ENCODE measurements around the gene RSU1.
"Not testable (repeated sequence)": the region's sequence is repeated elsewhere in the genome, so short reads cannot be mapped to it uniquely, and the experiment has no call there.

The RSU1 gene

GRCh38 chr10:16817125-16818019 is at the start of gene RSU1:
RSU1 (minus strand) TSS chr10:16817424; CDS start chr10:16817081, 343 bp downstream.
- peak; percentile 99 for DNase-seq (ENCODE audit: low read depth in 2 of 2)

GRCh38 chr10:16866541-16867275 is 49.5 kb upstream of the RSU1 start:
- no peak for DNase-seq (ENCODE audit: low read depth in 2 of 2)

GRCh38 chr10:16865766-16866165 is 48.5 kb upstream of the RSU1 start:
- DNase-seq (ENCODE audit: low read depth in 2 of 2), result no peak

- no peak for DNase-seq (ENCODE audit: low read depth in 2 of 2)
Measured at GRCh38 chr10:16863766-16864165, 46.5 kb upstream of the RSU1 start.

GRCh38 chr10:16857419-16857818 is 40.2 kb upstream of the RSU1 start:
- DNase-seq (ENCODE audit: low read depth in 2 of 2), result no peak

GRCh38 chr10:16856567-16856966 is 39.3 kb upstream of the RSU1 start:
- no peak for DNase-seq (ENCODE audit: low read depth in 2 of 2)

- DNase-seq (ENCODE audit: low read depth in 2 of 2), result no peak
Measured at GRCh38 chr10:16856092-16856491, 38.9 kb upstream of the RSU1 start.

GRCh38 chr10:16854623-16855022 is 37.4 kb upstream of the RSU1 start:
- DNase-seq (ENCODE audit: low read depth in 2 of 2), result no peak

- no peak for DNase-seq (ENCODE audit: low read depth in 2 of 2)
Measured at GRCh38 chr10:16853809-16854208, 36.6 kb upstream of the RSU1 start.

- no peak for DNase-seq (ENCODE audit: low read depth in 2 of 2)
Measured at GRCh38 chr10:16853201-16853600, 36.0 kb upstream of the RSU1 start.

GRCh38 chr10:16852624-16853023 is 35.4 kb upstream of the RSU1 start:
- no peak for DNase-seq (ENCODE audit: low read depth in 2 of 2)

GRCh38 chr10:16848562-16849154 is 31.4 kb upstream of the RSU1 start:
- no peak for DNase-seq (ENCODE audit: low read depth in 2 of 2)

- no peak for DNase-seq (ENCODE audit: low read depth in 2 of 2)
Measured at GRCh38 chr10:16847644-16848043, 30.4 kb upstream of the RSU1 start.

- DNase-seq (ENCODE audit: low read depth in 2 of 2), result no peak
Measured at GRCh38 chr10:16845248-16845647, 28.0 kb upstream of the RSU1 start.

GRCh38 chr10:16843252-16843870 is 26.1 kb upstream of the RSU1 start:
- DNase-seq (ENCODE audit: low read depth in 2 of 2), result no peak

GRCh38 chr10:16835228-16835627 is 18.0 kb upstream of the RSU1 start:
- no peak for DNase-seq (ENCODE audit: low read depth in 2 of 2)

GRCh38 chr10:16832351-16833080 is 15.3 kb upstream of the RSU1 start:
- DNase-seq (ENCODE audit: low read depth in 2 of 2), result no peak

- DNase-seq (ENCODE audit: low read depth in 2 of 2), result no peak
Measured at GRCh38 chr10:16828701-16829175, 11.5 kb upstream of the RSU1 start.

- peak; percentile 41 to 43 for DNase-seq (ENCODE audit: low read depth in 2 of 2)
Measured at GRCh38 chr10:16828114-16828568, 10.9 kb upstream of the RSU1 start.

GRCh38 chr10:16827474-16827873 is 10.2 kb upstream of the RSU1 start:
- not testable (repeated sequence) for DNase-seq (ENCODE audit: low read depth in 2 of 2)

GRCh38 chr10:16822726-16823360 is 5.6 kb upstream of the RSU1 start:
- DNase-seq (ENCODE audit: low read depth in 2 of 2), result no peak
